ENCODE measurements around the gene BTG3.

The BTG3 gene

DNA sequence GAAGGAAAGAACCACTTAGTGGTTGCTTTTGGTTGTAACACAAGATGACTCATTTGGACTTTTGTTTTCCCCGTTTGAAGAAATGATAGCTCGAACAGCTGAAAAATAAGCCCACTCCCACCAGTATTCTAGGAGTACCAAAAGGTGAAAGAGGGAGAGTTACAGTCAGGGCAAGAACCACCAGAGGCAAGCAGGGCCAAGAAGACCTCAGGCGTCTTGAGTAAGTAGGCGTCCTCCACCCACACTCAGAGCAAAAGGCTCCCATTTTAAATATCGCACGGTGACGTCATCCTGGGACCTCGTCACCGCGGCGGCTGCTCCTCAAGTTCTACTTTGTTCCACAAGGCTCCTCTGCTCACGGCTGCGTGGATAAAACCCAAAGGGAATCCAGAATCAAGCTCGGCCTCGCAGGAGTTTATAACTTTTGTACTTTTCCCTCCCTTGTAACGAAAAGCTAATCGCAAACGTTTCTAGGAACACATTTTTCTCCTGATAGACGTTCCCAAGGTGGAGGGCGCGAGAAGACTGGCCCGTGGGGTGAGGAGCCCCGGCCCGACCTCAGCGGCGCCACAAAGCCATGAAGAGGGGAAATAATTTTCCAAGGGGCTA, 1.2 kb downstream of the BTG3 start:
- peaks cover 37% of the 10 kb centered on the region for H3K36me3 Mint-ChIP-seq
- no peaks in the 10 kb centered on the region for H3K27me3 Mint-ChIP-seq
- CTCF ChIA-PET, result interaction anchor here (1.0 kb wide), 1 partner anchor 100 kb away, joined by 5 read pairs; no protein-coding TSS in a partner anchor
- DNase-seq, result peak; percentile 86
- H3K9me3 Mint-ChIP-seq, result no peaks in the 10 kb centered on the region
- H3K4me1 Mint-ChIP-seq, result peaks cover 53% of the 10 kb centered on the region
- peak overlapping the region; percentile 97 for H3K27ac Mint-ChIP-seq
- H3K4me3 Mint-ChIP-seq, result peak overlapping the region; percentile 95

DNA sequence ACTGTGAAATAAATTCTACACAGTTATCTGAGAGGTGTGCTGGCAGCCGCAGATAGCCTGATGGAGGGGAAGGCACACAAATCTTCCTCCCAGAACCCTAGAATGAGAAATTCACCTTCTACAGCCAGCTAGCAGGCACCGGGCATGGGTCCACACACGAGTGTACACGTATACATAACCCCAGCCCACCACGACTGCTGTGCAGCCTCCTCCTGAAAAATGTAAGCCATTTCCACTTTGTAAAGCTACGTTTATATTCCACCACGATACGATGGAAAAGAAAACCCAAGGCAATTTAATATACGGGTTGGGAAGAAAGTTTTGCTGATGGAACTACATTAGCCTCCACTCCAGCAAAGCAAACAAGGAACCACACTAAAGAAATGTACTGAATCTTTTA, 1.8 kb downstream of the BTG3 start:
- H3K27me3 Mint-ChIP-seq, result no peaks in the 10 kb centered on the region
- peak overlapping the region; percentile 95 for H3K4me3 Mint-ChIP-seq
- no peak for DNase-seq
- H3K9me3 Mint-ChIP-seq, result no peaks in the 10 kb centered on the region
- peaks cover 53% of the 10 kb centered on the region for H3K4me1 Mint-ChIP-seq
- CTCF ChIA-PET, result interaction anchor here (0.7 to 2.4 kb wide), 2 partner anchors 25 to 102 kb away, joined by 3 to 8 read pairs; no protein-coding TSS in a partner anchor
- peak overlapping the region; percentile 97 for H3K27ac Mint-ChIP-seq
- H3K36me3 Mint-ChIP-seq, result peaks cover 37% of the 10 kb centered on the region

DNA sequence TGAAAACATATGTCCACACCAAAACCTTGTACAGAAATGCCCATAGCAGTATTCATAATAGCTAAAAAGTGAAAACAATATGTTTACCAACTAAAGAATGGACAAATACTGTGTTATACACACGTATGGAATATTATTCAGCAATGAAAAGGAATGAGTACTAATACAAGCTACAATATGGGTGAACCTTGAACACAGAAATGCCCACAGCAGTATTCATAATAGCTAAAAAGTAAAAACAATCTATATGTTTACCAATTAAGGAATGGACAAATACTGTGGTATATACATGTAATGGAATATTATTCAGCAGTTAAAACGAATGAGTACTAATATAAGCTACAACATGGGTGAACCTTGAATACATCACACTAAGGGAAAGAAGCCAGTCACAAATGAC, 3.0 kb downstream of the BTG3 start:
- Mint-ChIP-seq H3K27me3 (no peaks in the 10 kb centered on the region), H3K9me3 (no peaks in the 10 kb centered on the region), H3K4me1 (peaks cover 51% of the 10 kb centered on the region), H3K27ac (no peak overlapping the region), H3K36me3 (peaks cover 38% of the 10 kb centered on the region), H3K4me3 (no peak overlapping the region)
- DNase-seq, result no peak
- CTCF ChIA-PET, result interaction anchor here (0.7 to 2.4 kb wide), 2 partner anchors 24 to 315 kb away, joined by 3 to 8 read pairs; no protein-coding TSS in a partner anchor

DNA sequence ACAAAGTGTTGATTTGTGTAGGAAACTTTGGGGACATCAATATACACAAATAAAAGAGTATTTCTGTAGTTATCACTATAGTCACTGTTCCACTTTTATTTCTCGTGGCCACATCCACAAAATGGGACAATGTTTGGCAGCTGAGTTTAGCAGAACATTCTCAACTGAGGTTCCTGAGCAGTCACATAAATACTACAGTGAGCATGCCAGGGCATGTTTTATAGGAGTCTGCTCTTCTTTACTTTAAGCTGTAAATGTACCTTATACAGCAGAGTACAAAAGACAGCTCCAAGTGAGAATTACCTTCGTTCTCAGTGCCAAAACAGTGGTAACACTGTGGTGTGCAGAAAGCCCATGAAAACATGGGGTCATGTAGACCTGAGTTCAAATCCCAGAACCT, 5.0 kb downstream of the BTG3 start:
- Mint-ChIP-seq H3K4me3 (no peak overlapping the region), H3K36me3 (peaks cover 55% of the 10 kb centered on the region), H3K4me1 (peaks cover 50% of the 10 kb centered on the region), H3K27ac (peak overlapping the region; percentile 73), H3K27me3 (no peaks in the 10 kb centered on the region), H3K9me3 (no peaks in the 10 kb centered on the region)
- CTCF ChIA-PET, result interaction anchor here (1.2 kb wide), 1 partner anchor 22 kb away, joined by 3 read pairs; no protein-coding TSS in a partner anchor
- no peak for DNase-seq

DNA sequence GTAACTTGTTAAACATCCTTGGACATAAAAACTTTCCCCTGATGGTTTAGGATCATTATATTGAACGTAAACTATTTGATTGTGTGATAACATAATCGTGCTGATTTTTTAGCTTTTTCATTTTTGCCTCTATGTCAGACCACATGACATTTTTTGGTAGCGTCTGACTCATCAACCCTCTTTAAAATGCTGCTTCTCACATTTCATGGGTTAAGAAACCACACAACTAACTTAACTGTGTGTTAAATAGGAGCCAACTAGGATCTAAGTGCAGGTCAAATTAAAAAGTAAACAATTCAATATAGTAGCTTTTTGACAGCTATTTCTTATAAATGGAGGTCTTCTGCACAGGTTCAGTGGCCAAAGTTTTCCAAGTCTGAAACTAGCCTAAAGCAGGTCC, 9.8 kb downstream of the BTG3 start:
- Mint-ChIP-seq H3K4me3 (no peak overlapping the region), H3K27me3 (no peaks in the 10 kb centered on the region), H3K36me3 (peaks cover 47% of the 10 kb centered on the region), H3K27ac (no peak overlapping the region), H3K4me1 (peaks cover 23% of the 10 kb centered on the region), H3K9me3 (no peaks in the 10 kb centered on the region)
- CTCF ChIA-PET, result no interaction called here
- DNase-seq, result no peak

DNA sequence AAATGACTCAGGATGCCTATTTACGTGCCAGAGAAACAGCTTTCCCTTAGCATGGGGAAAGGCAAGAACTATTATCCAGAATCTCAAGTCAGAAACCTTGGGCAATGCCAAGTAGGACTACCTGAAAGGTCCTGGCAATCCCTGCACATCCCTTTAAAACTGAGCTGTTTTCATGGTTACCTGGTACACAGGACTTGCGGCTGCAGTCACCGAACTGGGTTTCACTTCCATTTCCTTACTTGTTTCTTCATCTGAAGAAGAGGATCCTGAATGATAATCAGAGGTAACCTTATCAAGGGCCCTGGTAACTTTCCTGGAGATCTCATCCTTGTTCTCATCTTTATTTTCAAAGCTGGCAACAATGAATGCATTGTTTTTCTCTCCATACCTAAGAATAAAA, 14.3 kb downstream of the BTG3 start:
- Mint-ChIP-seq H3K27ac (peak overlapping the region; percentile 5), H3K36me3 (peaks cover 46% of the 10 kb centered on the region), H3K4me3 (no peak overlapping the region), H3K9me3 (no peaks in the 10 kb centered on the region), H3K4me1 (peaks cover 9% of the 10 kb centered on the region), H3K27me3 (no peaks in the 10 kb centered on the region)
- no peak for DNase-seq
- CTCF ChIA-PET, result interaction anchor here (1.1 kb wide), 1 partner anchor 12 kb away, joined by 4 read pairs; no protein-coding TSS in a partner anchor

DNA sequence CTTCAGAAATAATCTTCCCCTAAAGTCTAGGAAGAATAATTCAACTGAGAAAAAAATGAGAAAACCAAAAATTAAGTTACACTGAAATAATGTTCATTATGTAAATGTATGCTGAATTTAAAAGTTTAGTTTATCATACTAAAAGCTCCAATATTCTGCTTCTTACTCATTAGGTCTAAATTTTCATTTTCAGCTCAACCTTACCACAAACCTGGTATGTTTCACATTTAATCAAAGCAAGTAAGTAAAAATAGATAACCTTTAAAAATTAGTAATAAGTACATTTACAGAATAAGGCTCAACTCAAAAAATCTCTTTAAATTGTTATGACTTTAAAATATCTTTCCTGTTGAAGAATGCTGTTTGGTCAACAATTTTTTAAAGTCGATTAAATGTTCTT, 15.0 kb downstream of the BTG3 start:
- no peak overlapping the region for H3K27ac Mint-ChIP-seq
- CTCF ChIA-PET, result interaction anchor here (1.1 kb wide), 1 partner anchor 12 kb away, joined by 4 read pairs; no protein-coding TSS in a partner anchor
- no peak overlapping the region for H3K4me3 Mint-ChIP-seq
- H3K4me1 Mint-ChIP-seq, result peaks cover 6% of the 10 kb centered on the region
- DNase-seq, result no peak
- H3K27me3 Mint-ChIP-seq, result no peaks in the 10 kb centered on the region
- no peaks in the 10 kb centered on the region for H3K9me3 Mint-ChIP-seq
- H3K36me3 Mint-ChIP-seq, result peaks cover 44% of the 10 kb centered on the region

DNA sequence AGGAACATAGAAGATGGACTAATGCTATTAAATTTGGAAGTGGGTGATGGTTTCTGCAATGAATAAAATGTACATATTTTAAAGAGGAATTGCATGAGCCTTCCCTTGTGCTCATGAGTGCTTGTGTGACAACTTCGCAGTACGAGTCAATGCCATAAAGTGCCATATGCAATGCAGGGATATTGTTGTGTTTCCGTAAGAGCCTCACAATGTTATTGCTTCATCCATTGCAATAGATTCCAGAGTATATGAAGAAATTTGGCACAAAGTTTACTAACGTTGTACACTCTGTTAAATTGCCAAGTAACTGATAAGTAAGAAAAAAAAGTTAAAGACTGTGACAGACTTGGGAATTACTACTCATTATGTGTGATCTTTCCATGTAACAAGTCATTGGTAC, 22.3 kb downstream of the BTG3 start:
- CTCF ChIA-PET, result no interaction called here
- DNase-seq, result no peak
- Mint-ChIP-seq H3K9me3 (no peaks in the 10 kb centered on the region), H3K27ac (no peak overlapping the region), H3K4me1 (no peaks in the 10 kb centered on the region), H3K4me3 (no peak overlapping the region), H3K27me3 (no peaks in the 10 kb centered on the region), H3K36me3 (peaks cover 23% of the 10 kb centered on the region)

DNA sequence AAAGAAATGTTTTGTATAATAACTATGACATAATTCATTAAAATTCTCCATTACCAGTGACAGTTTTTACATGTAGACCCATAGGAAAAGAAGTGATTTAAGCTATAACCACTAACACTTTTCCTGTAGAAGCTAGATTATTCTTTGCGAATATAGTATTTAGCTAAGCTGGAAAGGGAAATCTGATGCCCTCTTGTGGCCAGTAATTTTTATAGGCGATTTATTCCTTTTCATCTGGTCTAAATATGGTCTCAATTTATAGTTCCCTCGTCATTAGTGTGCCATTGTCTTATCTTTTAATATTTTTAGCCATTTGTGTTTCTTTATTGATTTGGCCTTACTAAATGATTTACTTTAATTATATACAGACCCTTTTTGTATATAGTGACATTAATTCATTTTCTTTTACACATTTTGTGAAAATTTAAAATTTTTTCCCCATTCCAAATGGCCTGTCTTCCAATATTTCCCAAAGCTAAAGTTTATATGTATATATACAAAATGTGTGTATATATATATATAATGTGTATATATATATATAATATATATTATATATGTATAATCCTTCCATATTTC, 26.7 kb downstream of the BTG3 start:
- CTCF ChIA-PET, result interaction anchor here (0.9 to 2.9 kb wide), 11 partner anchors 9 to 338 kb away, joined by 3 to 68 read pairs (median 4); no protein-coding TSS in a partner anchor
- H3K4me1 Mint-ChIP-seq, result no peaks in the 10 kb centered on the region
- no peak for DNase-seq
- no peaks in the 10 kb centered on the region for H3K27me3 Mint-ChIP-seq
- peaks cover 2% of the 10 kb centered on the region for H3K36me3 Mint-ChIP-seq
- H3K9me3 Mint-ChIP-seq, result no peaks in the 10 kb centered on the region
- H3K4me3 Mint-ChIP-seq, result no peak overlapping the region
- no peak overlapping the region for H3K27ac Mint-ChIP-seq

DNA sequence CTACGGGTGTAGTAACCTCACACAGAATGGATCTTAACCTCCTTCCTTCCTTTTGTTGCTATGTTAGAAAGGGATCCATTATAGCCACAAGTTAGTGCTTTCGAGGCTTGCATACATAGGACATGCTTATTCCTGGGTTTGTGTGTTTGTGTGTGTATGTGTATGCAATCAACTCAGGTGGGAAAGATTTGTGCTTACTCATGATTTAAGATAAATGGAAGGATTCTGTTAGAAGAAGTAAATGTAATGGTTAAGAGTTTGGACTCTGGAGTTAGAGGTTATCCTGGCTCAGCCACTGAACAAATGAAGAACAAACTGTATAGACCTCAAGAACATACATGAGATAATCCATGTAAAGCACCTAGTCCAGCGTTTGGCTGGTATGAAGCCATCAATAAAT, 28.8 kb downstream of the BTG3 start:
- Mint-ChIP-seq H3K27me3 (no peaks in the 10 kb centered on the region), H3K4me1 (no peaks in the 10 kb centered on the region)
- CTCF ChIA-PET, result interaction anchor here (2.2 to 2.9 kb wide), 2 partner anchors 13 to 195 kb away, joined by 8 to 68 read pairs; no protein-coding TSS in a partner anchor

DNA sequence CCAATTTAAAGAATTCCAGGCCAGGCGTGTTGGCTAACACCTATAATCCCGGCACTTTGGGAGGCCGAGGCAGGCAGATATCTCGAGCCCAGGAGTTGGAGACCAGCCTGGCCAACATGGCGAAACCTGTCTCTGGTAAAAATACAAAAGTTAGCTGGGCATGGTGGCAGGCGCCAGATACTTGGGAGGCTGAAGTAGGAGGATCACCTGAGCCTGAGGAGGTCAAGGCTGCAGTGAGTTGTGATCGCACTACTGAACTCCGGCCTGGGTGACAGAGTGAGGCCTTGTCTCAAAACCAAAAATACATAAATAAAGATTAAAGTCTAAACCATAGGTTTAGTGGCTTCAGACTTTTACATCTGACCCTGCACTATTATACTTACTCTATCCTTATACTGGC, 32.4 kb downstream of the BTG3 start:
- DNase-seq, result no peak
- no peak overlapping the region for H3K27ac Mint-ChIP-seq
- CTCF ChIA-PET, result interaction anchor here (0.7 to 1.2 kb wide), 2 partner anchors 193 to 345 kb away, joined by 3 to 4 read pairs; no protein-coding TSS in a partner anchor
- no peaks in the 10 kb centered on the region for H3K36me3 Mint-ChIP-seq
- H3K27me3 Mint-ChIP-seq, result no peaks in the 10 kb centered on the region
- H3K4me1 Mint-ChIP-seq, result no peaks in the 10 kb centered on the region
- H3K4me3 Mint-ChIP-seq, result no peak overlapping the region
- H3K9me3 Mint-ChIP-seq, result no peaks in the 10 kb centered on the region

More for the DNA sequence above, 28.8 kb downstream of the BTG3 start:
- Mint-ChIP-seq H3K27ac (no peak overlapping the region), H3K9me3 (no peaks in the 10 kb centered on the region), H3K36me3 (no peaks in the 10 kb centered on the region), H3K4me3 (no peak overlapping the region)
- no peak for DNase-seq

DNA sequence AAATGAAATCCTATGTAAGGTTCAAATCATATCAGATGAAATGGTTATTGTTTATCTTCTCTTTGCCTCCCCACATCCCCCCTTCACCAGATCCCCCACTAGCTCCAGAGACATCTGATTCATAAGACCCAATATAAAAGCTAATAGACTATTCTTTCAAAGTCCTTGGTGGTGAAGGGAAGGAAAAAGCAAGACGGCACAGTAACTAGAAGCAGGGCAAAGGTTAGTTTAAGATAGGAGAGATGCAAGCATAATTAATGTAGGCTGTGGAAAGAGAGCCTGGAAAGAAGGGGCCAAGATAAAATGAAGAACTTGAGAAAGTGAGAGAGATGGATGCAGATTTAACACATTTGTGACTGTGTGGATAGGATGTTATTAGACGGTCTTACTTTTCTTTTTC, 33.8 kb downstream of the BTG3 start:
- no peak overlapping the region for H3K4me3 Mint-ChIP-seq
- no peaks in the 10 kb centered on the region for H3K9me3 Mint-ChIP-seq
- no peaks in the 10 kb centered on the region for H3K27me3 Mint-ChIP-seq
- H3K27ac Mint-ChIP-seq, result no peak overlapping the region
- DNase-seq, result no peak
- CTCF ChIA-PET, result no interaction called here
- H3K36me3 Mint-ChIP-seq, result no peaks in the 10 kb centered on the region
- no peaks in the 10 kb centered on the region for H3K4me1 Mint-ChIP-seq

DNA sequence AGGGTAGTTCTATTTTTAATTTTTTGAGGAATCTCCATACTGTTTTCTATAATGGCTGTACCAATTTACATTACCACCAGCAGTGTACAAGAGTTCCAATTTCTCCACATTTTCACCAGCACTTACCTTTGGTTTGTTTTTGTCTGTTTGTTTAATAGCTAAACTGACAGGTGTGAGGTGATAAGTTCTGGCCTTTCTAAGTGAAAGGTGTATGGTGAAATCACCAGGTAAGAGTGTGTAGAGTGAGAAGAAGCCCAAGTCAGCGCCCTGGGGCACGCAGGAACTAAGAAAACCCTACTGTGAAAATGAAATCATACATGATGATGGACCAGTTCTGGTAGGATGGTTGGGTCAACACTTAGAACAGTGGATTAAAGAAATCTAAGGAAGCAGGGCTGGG, 34.5 kb downstream of the BTG3 start:
- no peaks in the 10 kb centered on the region for H3K36me3 Mint-ChIP-seq
- no peak overlapping the region for H3K27ac Mint-ChIP-seq
- H3K4me1 Mint-ChIP-seq, result no peaks in the 10 kb centered on the region
- CTCF ChIA-PET, result no interaction called here
- H3K9me3 Mint-ChIP-seq, result no peaks in the 10 kb centered on the region
- no peaks in the 10 kb centered on the region for H3K27me3 Mint-ChIP-seq
- no peak overlapping the region for H3K4me3 Mint-ChIP-seq
- no peak for DNase-seq

DNA sequence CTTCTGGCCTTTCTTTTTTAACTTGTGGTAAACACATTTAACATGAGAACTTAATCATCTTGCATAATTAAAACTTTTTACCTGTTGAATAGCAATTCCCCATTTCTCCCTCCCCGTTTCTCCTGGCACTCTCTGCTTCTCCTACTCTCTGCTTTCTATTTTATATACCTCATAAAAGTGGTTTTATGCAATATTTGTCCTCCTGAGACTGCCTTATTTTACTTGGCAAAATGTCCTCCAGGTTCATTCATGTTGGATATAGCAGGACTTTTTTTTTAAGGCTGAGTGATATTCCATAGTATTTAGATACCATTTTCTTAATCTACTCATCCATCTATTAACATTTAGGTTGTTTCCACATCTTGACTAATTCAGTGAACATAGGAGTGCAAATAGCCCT, 35.0 kb downstream of the BTG3 start:
- no peaks in the 10 kb centered on the region for H3K9me3 Mint-ChIP-seq
- no peaks in the 10 kb centered on the region for H3K36me3 Mint-ChIP-seq

More for the DNA sequence above, 35.0 kb downstream of the BTG3 start:
- Mint-ChIP-seq H3K27me3 (no peaks in the 10 kb centered on the region), H3K4me1 (no peaks in the 10 kb centered on the region), H3K27ac (no peak overlapping the region), H3K4me3 (no peak overlapping the region)
- CTCF ChIA-PET, result no interaction called here
- no peak for DNase-seq
